Keratinocyte (primary cell): ENCODE results near the gene TTC9.

ENCODE experiments used
- CTCF ChIP-seq, 3 experiments: IDR thresholded peaks in 1 of 3; conservative IDR thresholded peaks in 1 of 3; optimal IDR thresholded peaks in 1 of 3; 2 replicates in 2 of 3; 3 replicates in 1 of 3; pipeline versions ENCODE3 to v1.5.1; 2011; ENCODE audit warnings: low read length in 3 of 3, mild to moderate bottlenecking in 3 of 3, moderate library complexity in 2 of 3, control low read depth in 1 of 3, inconsistent platforms in 1 of 3; ENCODE audit not compliant: insufficient read depth in 2 of 3; ENCODE audit errors: extremely low read depth in 1 of 3
- EZH2 ChIP-seq: IDR thresholded peaks from one replicate; pipeline ENCODE4 v1.6.1; 2012; ENCODE audit warnings: inconsistent platforms, mild to moderate bottlenecking, low read length, moderate library complexity

GRCh38 chr14:70649803-70650202, 8.1 kb downstream of the TTC9 start:
- TF ChIP-seq CTCF (optimal IDR thresholded peaks at IDR 0.05 in 1 of 3, IDR thresholded peaks at IDR 0.05 in 1 of 3, conservative IDR thresholded peaks at IDR 0.05 in 1 of 3; ENCODE audit: extremely low read depth in 1 of 3, insufficient read depth in 2 of 3, low read length in 3 of 3) (no peak), EZH2 (no peak)
